Esophagus squamous epithelium (tissue), 5 donors: ENCODE data around the gene RNF19B. TPM values are rescaled to one million over a fixed set of nuclear protein-coding genes. Genes with fewer than 3 reads are reported as not detected.
A peak's percentile ranks its signal among the peaks of the same experiment; 100 is the strongest.

Experiments
- DNase-seq: peaks from one replicate; lab custom pipeline; 2025; lab: John Stamatoyannopoulos, UW
- H3K27ac ChIP-seq, 4 donors: fragments of 200-600 bp; sonication (generic); one replicate each; pipeline ENCODE4 v1.5.1; 2016 to 2019; ENCODE audit warnings: mild to moderate bottlenecking in 1 of 4
- H3K27me3 ChIP-seq, 4 donors: fragments of 200-600 bp; sonication (generic); 1 replicate in 3 of 4; 2 replicates in 1 of 4; pipeline versions ENCODE4 v1.5.1 to v1.6.0; 2017 to 2021; ENCODE audit warnings: antibody characterized with exemption in 1 of 4
- H3K36me3 ChIP-seq, 3 donors: fragments of 200-600 bp; sonication (generic); one replicate each; pipeline ENCODE4 v1.5.1; 2016 to 2019
- H3K4me1 ChIP-seq, 3 donors: fragments of 200-600 bp; sonication (generic); one replicate each; pipeline ENCODE4 v1.5.1; 2017 to 2019
- H3K4me3 ChIP-seq, 4 donors: fragments of 200-600 bp; sonication (generic); 1 replicate in 3 of 4; 2 replicates in 1 of 4; pipeline ENCODE4 v1.5.1; 2016 to 2019; ENCODE audit warnings: mild to moderate bottlenecking in 2 of 4, moderate library complexity in 1 of 4
- H3K9me3 ChIP-seq, 3 donors: fragments of 200-600 bp; sonication (generic); one replicate each; pipeline ENCODE4 v1.5.1; 2016 to 2019
- CTCF ChIP-seq, 6 experiments: fragments of 450-650 bp in 4 of 6; fragments of 200-600 bp in 2 of 6; sonication (generic) in 2 of 6; IDR thresholded peaks; one replicate each; pipeline ENCODE4 v1.5.1; 2016 to 2019; ENCODE audit warnings: antibody characterized with exemption in 6 of 6, mild to moderate bottlenecking in 4 of 6, moderate library complexity in 4 of 6
- POLR2A ChIP-seq, 4 donors: fragments of 450-650 bp; IDR thresholded peaks; one replicate each; pipeline ENCODE4 v1.6.1; 2017; ENCODE audit warnings: antibody characterized with exemption in 4 of 4, mild to moderate bottlenecking in 4 of 4, moderate library complexity in 3 of 4
- WGBS, 2 donors: methylation state at CpG; one replicate each; pipeline ENCODE4 v1.1.5; 2018; 5-methylcytosine and 5-hydroxymethylcytosine counted together
- intact Hi-C: fragments of 100-400 bp; cut with DNase I; formaldehyde crosslinking; loops from one replicate; pipeline ENCODE4 v1.15.0; 2022
- total RNA-seq, 4 donors: library from RNA; depleted of rRNA; stranded (reverse); fragments of >200 nt; gene quantifications; one replicate each; pipeline ENCODE4 v1.1.0, GENCODE V29; 2016
- donor health status: DM: yes; HTN: yes; CAD: no.

RNF19B gene
- total RNA-seq, 4 donors from 2014 or later, result 24.2 to 61.6 (median 46.4) TPM

DNA sequence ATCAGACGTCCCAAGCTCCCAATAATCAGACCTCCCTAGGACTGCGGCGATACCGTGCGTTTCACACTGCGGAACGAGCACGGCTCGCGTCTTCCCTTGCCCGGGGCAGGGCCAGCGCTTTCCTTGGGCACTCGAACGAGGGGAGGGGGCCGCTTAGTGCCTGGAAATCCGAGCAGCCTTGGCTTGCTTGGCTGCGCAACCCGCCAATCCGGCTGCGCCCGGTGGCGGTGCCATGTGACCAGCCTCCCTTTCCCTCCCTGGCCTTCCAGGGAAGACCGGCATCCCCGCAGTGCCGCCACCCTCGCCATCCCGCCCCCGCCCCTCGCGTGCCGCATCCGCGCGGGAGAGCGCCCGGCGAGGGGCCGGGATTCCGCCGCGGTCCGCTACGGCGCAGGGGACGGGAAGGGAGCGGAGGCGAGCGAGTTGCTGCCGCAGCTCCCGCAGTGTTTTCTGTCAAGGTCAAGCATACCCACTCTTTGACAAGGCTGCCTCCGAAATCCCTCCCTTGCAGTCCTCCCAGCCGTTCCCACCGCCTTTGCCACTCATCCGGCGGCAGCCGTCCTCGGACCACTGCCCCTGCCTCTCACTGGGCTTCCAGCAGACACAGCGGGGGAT is 8.3 kb upstream of the RNF19B start:
- WGBS, 2 donors, result 9 to 17% methylated on average over 11 to 18 of the region's 58 CpGs
- Histone ChIP-seq H3K36me3 (no peaks in the 10 kb centered on the region), H3K4me1 (peaks cover 0 to 10% (median 7%) of the 10 kb centered on the region in 3 donors), H3K9me3 (no peaks in the 10 kb centered on the region), H3K27me3 (peaks cover 0 to 19% (median 0%) of the 10 kb centered on the region in 4 donors), H3K4me3 (peak overlapping the region; percentile 41 to 70 (median 52)), H3K27ac (peak overlapping the region in 2 of 4 donors; percentile 14 to 25)
- no peak for DNase-seq
- TF ChIP-seq CTCF (IDR thresholded peaks at IDR 0.05), result no peak
- TF ChIP-seq POLR2A (IDR thresholded peaks at IDR 0.05), result peak in 1 of 4 donors; percentile 25
- intact Hi-C loops, result no loop called here

DNA sequence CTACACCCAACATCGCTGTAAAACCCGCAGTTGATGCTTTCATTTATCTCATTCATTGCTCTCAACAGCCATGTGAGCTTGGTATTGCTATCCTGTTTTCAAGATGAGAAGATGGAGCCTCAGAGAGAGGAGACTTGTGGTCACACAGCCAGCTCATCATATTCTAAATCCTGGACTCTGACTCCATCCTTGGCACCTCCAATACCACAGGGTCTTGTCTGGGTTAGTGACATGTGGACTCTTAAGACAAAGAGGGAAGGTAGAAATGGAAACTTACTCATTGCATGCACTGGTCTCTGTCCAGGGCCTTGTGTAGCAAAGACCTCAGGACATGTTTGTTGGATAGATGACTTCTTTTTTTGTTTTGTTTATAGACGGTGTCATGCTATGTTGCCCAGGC is 7.0 kb upstream of the RNF19B start:
- 87 to 95% methylated on average over 3 of the region's 3 CpGs for WGBS, 2 donors
- DNase-seq, result no peak
- Histone ChIP-seq H3K9me3 (no peaks in the 10 kb centered on the region), H3K27ac (no peak overlapping the region), H3K36me3 (no peaks in the 10 kb centered on the region), H3K4me1 (peaks cover 0 to 10% (median 7%) of the 10 kb centered on the region in 3 donors), H3K4me3 (no peak overlapping the region), H3K27me3 (peaks cover 0 to 19% (median 0%) of the 10 kb centered on the region in 4 donors)
- TF ChIP-seq POLR2A (IDR thresholded peaks at IDR 0.05) (no peak), CTCF (IDR thresholded peaks at IDR 0.05) (no peak)
- intact Hi-C loops, result no loop called here

GRCh38 chr1:32971156-32971555 is 6.5 kb upstream of the RNF19B start:
- intact Hi-C loops, result no loop called here
- Histone ChIP-seq H3K27ac (no peak overlapping the region), H3K36me3 (no peaks in the 10 kb centered on the region), H3K4me1 (peaks cover 0 to 10% (median 7%) of the 10 kb centered on the region in 3 donors), H3K9me3 (no peaks in the 10 kb centered on the region), H3K27me3 (peaks cover 0 to 19% (median 0%) of the 10 kb centered on the region in 4 donors), H3K4me3 (no peak overlapping the region)
- WGBS, 2 donors, result 63 to 86% methylated on average over 1 of the region's 1 CpG
- no peak for DNase-seq
- TF ChIP-seq CTCF (IDR thresholded peaks at IDR 0.05) (no peak), POLR2A (IDR thresholded peaks at IDR 0.05) (no peak)

- no peak for DNase-seq
- no peaks in the 10 kb centered on the region for H3K36me3 ChIP-seq
- H3K9me3 ChIP-seq, result no peaks in the 10 kb centered on the region
- TF ChIP-seq CTCF (IDR thresholded peaks at IDR 0.05) (no peak), POLR2A (IDR thresholded peaks at IDR 0.05) (no peak)
- no peak overlapping the region for H3K27ac ChIP-seq
- H3K4me1 ChIP-seq, result peaks cover 0 to 15% (median 10%) of the 10 kb centered on the region in 3 donors
- intact Hi-C loops, result no loop called here
- H3K4me3 ChIP-seq, result no peak overlapping the region
- peaks cover 0 to 19% (median 0%) of the 10 kb centered on the region in 4 donors for H3K27me3 ChIP-seq
Measured at GRCh38 chr1:32969566-32969965, 5.0 kb upstream of the RNF19B start.

DNA sequence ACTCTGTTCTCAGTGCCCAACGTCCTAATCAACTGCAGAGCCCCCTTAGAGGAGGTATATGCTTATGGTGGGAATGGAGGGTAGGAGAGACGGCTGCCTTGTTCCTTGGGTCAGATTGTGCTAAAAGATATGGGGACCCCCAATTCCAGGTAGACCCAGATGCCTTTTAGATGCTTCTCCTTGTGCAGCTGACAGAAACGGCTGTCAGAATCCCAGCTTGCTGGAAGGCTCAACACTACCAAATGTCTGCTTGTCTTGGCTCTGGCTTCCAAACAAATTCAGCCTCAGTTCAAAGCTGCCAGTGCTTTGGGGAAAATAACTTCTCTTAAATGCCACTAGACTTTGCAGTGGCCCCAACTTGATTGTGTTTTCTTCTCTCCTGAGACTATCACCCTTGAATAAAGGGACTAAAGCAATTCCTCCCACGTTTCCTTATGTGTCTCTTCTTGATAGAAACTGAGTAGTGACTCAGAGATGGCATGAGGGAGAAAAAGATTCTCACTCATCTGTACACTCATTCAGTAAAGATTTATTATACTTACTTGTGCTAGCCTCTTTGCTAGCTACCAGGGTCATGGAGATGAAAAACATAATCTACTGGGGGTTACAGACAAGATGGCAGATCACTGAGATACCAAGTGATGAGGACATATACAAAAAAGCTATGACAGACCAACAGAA is 3.4 kb upstream of the RNF19B start:
- Histone ChIP-seq H3K4me3 (no peak overlapping the region), H3K4me1 (peaks cover 3 to 17% (median 10%) of the 10 kb centered on the region in 3 donors), H3K27ac (no peak overlapping the region), H3K36me3 (no peaks in the 10 kb centered on the region), H3K27me3 (peaks cover 0 to 17% (median 0%) of the 10 kb centered on the region in 4 donors), H3K9me3 (no peaks in the 10 kb centered on the region)
- intact Hi-C loops, result no loop called here
- TF ChIP-seq CTCF (IDR thresholded peaks at IDR 0.05), result no peak
- no peak for TF ChIP-seq POLR2A (IDR thresholded peaks at IDR 0.05)
- no peak for DNase-seq
- 49 to 54% methylated on average over 4 of the region's 4 CpGs for WGBS, 2 donors
